DND-41 (cell line): ENCODE measurements around the gene PMPCA.

Experiments
- EZH2 ChIP-seq: IDR thresholded peaks from 3 replicates; pipeline ENCODE4 v1.6.1; 2012; ENCODE audit warnings: borderline replicate concordance, low read depth, mild to moderate bottlenecking, moderate library complexity, low read length, inconsistent platforms; ENCODE audit not compliant: severe bottlenecking
- TF ChIP-seq, protein P1 (sequence below): IDR thresholded peaks from 2 replicates; pipeline ENCODE4 v1.5.1; 2012; ENCODE audit warnings: borderline replicate concordance, low read length, moderate library complexity, mild to moderate bottlenecking; ENCODE audit not compliant: poor library complexity, severe bottlenecking; ENCODE audit errors: extremely low read depth

DNA sequence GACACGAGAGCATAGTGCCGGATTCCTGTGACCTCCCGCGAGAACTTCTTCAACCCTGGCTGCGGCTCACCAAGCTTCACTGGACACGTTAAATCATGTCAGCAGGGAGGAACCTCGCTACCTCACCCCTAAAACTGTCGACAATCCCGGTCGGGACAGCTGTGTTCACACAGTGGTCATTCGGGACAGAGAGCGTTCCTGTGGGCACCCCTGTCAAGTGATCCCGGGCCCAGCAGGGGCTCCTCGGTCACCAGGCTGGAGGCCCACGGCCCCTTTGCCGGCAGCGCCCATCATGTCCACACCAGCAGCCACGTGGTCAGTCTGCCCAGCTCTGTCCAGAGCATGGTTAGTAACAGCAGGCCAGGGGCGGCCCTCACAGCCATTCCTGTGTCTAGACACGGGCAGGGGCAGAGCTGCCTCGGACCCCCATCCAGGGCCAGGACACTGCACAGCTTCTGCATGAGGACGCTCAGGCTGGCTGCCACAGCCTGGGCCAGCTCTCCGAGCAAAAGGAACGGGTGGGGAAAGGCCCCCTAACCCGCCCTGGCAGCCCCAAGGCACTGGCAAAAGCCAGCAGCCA is 25.7 kb downstream of the PMPCA start:
- TF ChIP-seq, protein P1, sequence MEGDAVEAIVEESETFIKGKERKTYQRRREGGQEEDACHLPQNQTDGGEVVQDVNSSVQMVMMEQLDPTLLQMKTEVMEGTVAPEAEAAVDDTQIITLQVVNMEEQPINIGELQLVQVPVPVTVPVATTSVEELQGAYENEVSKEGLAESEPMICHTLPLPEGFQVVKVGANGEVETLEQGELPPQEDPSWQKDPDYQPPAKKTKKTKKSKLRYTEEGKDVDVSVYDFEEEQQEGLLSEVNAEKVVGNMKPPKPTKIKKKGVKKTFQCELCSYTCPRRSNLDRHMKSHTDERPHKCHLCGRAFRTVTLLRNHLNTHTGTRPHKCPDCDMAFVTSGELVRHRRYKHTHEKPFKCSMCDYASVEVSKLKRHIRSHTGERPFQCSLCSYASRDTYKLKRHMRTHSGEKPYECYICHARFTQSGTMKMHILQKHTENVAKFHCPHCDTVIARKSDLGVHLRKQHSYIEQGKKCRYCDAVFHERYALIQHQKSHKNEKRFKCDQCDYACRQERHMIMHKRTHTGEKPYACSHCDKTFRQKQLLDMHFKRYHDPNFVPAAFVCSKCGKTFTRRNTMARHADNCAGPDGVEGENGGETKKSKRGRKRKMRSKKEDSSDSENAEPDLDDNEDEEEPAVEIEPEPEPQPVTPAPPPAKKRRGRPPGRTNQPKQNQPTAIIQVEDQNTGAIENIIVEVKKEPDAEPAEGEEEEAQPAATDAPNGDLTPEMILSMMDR: no peak
- TF ChIP-seq EZH2: no peak
